Right lobe of liver (tissue), 6 donors: ENCODE data around the gene IRF2. TPM values are rescaled to one million over a fixed set of nuclear protein-coding genes. Genes with fewer than 3 reads are reported as not detected.
A peak's percentile ranks its signal among the peaks of the same experiment; 100 is the strongest.
"Not testable (repeated sequence)": the region's sequence is repeated elsewhere in the genome, so short reads cannot be mapped to it uniquely, and the experiment has no call there.

Experiments used
- ATAC-seq, 4 donors: fragments of 200-7000 bp; cut with Tn5 transposase; one replicate each; pipeline ENCODE4 v1.9.1; 2020; ENCODE audit warnings: mild to moderate bottlenecking in 4 of 4, moderate library complexity in 4 of 4
- DNase-seq, 3 donors: peaks; one replicate each; pipeline ENCODE4 v3.0.0-alpha.2; 2020
- H3K27ac ChIP-seq, 3 donors: fragments of 200-600 bp; one replicate each; pipeline ENCODE4 v1.8.0; 2022
- H3K27me3 ChIP-seq, 2 donors: fragments of 200-600 bp; one replicate each; pipeline ENCODE4 v1.8.0; 2022
- H3K36me3 ChIP-seq, 4 donors: fragments of 200-600 bp; sonication (generic) in 1 of 4; one replicate each; pipeline versions ENCODE4 v1.5.1 to v1.8.0; 2017 to 2022; ENCODE audit warnings: control low read depth in 1 of 4
- H3K4me1 ChIP-seq, 4 donors: fragments of 200-600 bp; sonication (generic) in 1 of 4; one replicate each; pipeline versions ENCODE4 v1.5.1 to v1.8.0; 2017 to 2022; ENCODE audit warnings: control low read depth in 1 of 4
- H3K4me3 ChIP-seq, 3 donors: fragments of 200-600 bp; one replicate each; pipeline ENCODE4 v1.8.0; 2022
- H3K9me3 ChIP-seq, 4 donors: fragments of 200-600 bp; sonication (generic) in 1 of 4; one replicate each; pipeline versions ENCODE4 v1.5.1 to v1.8.0; 2017 to 2022; ENCODE audit warnings: control low read depth in 1 of 4
- POLR2A ChIP-seq: fragments of 450-650 bp; IDR thresholded peaks from one replicate; pipeline ENCODE4 v1.6.1; 2017; ENCODE audit warnings: antibody characterized with exemption, mild to moderate bottlenecking
- WGBS: methylation state at CpG from one replicate; pipeline ENCODE4 v1.1.6; 2018; ENCODE audit warnings: low coverage, low lambda C conversion rate; ENCODE audit not compliant: insufficient coverage; ENCODE audit errors: missing lambda C conversion rate; 5-methylcytosine and 5-hydroxymethylcytosine counted together
- intact Hi-C, 2 donors: fragments of 100-400 bp; cut with DNase I; formaldehyde crosslinking; loops; one replicate each; pipeline versions ENCODE4 v1.11.2 to v1.14.1; 2022
- total RNA-seq, 6 experiments: library from RNA; depleted of rRNA in 2 of 6; stranded (reverse); fragments of >200 nt in 2 of 6; fragmentation: NEBNext Ultra II Directional in 3 of 6; extraction: Animal tissue kit (Norgen Biotek cat#: 25700) in 3 of 6; gene quantifications; one replicate each; pipeline versions ENCODE4 v1.1.0 to v1.2.4, GENCODE V29; 2016 to 2023
- TF ChIP-seq, protein P1 (sequence below), 4 donors: fragments of 200-600 bp in 3 of 4; fragments of 450-650 bp in 1 of 4; IDR thresholded peaks; one replicate each; pipeline versions ENCODE4 v1.5.1 to v1.8.0; 2016 to 2022; ENCODE audit warnings: antibody characterized with exemption in 4 of 4, mild to moderate bottlenecking in 2 of 4
- donor health status: DM: no; HTN: yes; CAD: no.
- donor health status: DM: no; HTN: no; CAD: no.
- donor health status: DM: no; HTN: no; CAD: no.
- donor health status: DM: no; HTN: yes; CAD: no.
- donor health status: DM: no; HTN: yes; CAD: no.

The IRF2 gene
- total RNA-seq, 6 experiments from 2014 or later: 16.9 to 29.0 (median 21.3) TPM

DNA sequence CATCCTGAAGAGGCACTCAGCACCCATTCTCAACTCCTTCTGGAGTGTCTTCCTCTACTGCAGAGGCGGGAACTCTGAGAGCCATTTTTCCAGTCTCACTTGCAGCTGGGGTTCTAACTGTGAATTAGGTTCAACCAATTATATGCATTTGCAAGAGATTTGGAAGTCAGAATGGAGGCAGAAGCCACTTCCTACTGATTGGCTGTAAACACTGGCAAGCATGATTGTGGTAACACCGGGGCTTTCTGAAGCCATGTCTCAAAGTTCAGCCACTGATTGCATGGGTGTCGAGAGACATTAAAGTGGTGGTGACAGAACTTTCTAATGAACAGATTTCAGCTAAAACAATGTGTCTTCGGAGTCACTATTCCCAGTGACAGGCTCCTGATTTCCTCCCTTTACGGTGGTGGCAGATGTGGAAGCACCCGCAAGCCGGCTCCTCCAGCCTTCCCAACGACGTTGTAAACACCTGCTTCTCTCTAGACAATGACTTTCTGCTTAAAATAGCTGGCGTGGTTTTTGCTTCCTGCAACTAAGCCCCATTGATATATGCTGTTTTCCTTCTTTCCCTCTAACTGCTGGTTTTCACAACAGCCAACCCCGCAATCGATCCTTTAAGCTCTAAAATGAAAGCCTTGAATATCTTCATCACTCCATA is 92.0 kb downstream of the IRF2 start:
- Histone ChIP-seq H3K4me3 (peak overlapping the region; percentile 13 to 39 (median 34)), H3K36me3 (no peaks in the 10 kb centered on the region), H3K27me3 (no peaks in the 10 kb centered on the region), H3K27ac (peak overlapping the region; percentile 87 to 90 (median 88)), H3K4me1 (peaks cover 7 to 66% (median 33%) of the 10 kb centered on the region in 4 donors), H3K9me3 (no peaks in the 10 kb centered on the region)
- intact Hi-C loops: loop anchor here (5.0 kb wide), 1 partner anchor 35 kb away; no protein-coding TSS in a partner anchor
- peak; percentile 56 for TF ChIP-seq POLR2A
- TF ChIP-seq, protein P1, sequence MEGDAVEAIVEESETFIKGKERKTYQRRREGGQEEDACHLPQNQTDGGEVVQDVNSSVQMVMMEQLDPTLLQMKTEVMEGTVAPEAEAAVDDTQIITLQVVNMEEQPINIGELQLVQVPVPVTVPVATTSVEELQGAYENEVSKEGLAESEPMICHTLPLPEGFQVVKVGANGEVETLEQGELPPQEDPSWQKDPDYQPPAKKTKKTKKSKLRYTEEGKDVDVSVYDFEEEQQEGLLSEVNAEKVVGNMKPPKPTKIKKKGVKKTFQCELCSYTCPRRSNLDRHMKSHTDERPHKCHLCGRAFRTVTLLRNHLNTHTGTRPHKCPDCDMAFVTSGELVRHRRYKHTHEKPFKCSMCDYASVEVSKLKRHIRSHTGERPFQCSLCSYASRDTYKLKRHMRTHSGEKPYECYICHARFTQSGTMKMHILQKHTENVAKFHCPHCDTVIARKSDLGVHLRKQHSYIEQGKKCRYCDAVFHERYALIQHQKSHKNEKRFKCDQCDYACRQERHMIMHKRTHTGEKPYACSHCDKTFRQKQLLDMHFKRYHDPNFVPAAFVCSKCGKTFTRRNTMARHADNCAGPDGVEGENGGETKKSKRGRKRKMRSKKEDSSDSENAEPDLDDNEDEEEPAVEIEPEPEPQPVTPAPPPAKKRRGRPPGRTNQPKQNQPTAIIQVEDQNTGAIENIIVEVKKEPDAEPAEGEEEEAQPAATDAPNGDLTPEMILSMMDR (IDR thresholded peaks at IDR 0.05): no peak
- WGBS: 15% methylated on average over 10 of the region's 12 CpGs
- DNase-seq: peak in 1 of 3 donors; percentile 72
- ATAC-seq: peak; percentile 21 to 66 (median 41)

DNA sequence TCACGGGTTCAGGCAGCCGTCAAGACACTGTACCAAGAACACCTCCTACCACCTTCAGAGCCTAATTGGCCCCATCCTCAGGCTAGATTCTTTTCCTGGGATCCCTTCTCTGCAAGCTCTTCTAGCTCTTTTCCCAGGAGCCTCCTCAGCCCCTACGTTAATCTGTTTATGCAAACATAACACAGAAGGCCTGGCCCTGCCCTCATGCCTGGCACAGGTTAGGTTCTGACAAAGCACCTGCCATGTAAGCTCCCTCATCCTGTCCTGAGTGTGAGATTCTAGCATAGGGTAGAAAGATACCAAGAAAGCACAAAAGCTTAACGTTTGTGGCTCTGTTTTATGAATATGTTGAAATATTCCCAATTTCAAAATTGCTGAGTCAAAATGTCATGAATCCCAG is 93.6 kb downstream of the IRF2 start:
- Histone ChIP-seq H3K27me3 (no peaks in the 10 kb centered on the region), H3K27ac (peak overlapping the region; percentile 87 to 90 (median 88)), H3K36me3 (no peaks in the 10 kb centered on the region), H3K9me3 (no peaks in the 10 kb centered on the region), H3K4me1 (peaks cover 7 to 54% (median 27%) of the 10 kb centered on the region in 4 donors), H3K4me3 (peak overlapping the region; percentile 13 to 39 (median 34))
- intact Hi-C loops: loop anchor here (5.0 kb wide), 1 partner anchor 33 kb away; no protein-coding TSS in a partner anchor
- peak; percentile 16 to 52 (median 34) for ATAC-seq
- TF ChIP-seq, protein P1 (IDR thresholded peaks at IDR 0.05): no peak
- TF ChIP-seq POLR2A: peak; percentile 49
- 50% methylated on average over 4 of the region's 4 CpGs for WGBS
- DNase-seq: peak in 2 of 3 donors; percentile 39 to 72

DNA sequence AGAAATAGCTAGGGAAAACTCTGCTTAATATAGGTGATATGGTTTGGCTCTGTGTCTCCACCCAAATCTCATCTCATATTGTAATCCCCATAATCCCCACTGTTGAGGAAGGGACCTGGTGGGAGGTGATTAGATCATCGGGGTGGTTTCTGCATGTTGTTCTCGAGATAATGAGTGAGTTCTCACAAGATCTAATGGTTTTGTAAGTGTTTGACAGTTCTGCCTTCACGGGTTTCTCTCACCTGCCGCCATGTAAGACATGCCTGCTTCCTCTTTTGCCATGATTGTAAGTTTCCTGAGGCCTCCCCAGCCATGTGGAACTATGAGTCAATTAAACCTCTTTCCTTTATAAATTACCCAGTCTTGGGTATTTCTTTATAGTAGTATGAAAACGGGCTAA is 94.1 kb downstream of the IRF2 start:
- not testable (repeated sequence) for DNase-seq, H3K36me3 ChIP-seq, H3K4me3 ChIP-seq, H3K27me3 ChIP-seq, H3K9me3 ChIP-seq, ATAC-seq
- Histone ChIP-seq H3K27ac (peak overlapping the region; percentile 87 to 90 (median 88)), H3K4me1 (peaks cover 7 to 49% (median 23%) of the 10 kb centered on the region in 4 donors)
- WGBS: 79% methylated on average over 5 of the region's 5 CpGs
- intact Hi-C loops: loop anchor here (5.0 kb wide), 1 partner anchor 33 kb away; no protein-coding TSS in a partner anchor

DNA sequence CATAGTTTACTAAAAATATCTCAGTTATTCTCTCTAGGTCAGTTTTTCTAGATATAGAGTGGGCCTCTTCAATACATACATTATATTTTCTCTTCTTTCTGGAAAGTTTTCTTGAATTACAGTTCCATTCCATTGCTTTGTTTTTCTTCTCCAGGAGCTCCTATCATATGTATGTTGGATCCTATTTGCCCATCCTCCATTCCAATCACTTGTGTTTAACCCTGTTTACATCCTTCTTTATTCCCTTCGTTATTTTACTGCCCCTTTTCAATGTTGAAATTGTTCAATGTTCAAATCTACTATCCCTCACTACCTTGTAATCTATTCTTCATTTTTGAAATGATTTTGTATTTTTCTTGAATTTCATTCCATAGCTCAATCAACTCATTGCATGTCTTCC is 97.4 kb downstream of the IRF2 start:
- Histone ChIP-seq H3K9me3 (no peaks in the 10 kb centered on the region), H3K4me3 (no peak overlapping the region), H3K4me1 (peaks cover 0 to 17% (median 3%) of the 10 kb centered on the region in 4 donors), H3K36me3 (no peaks in the 10 kb centered on the region), H3K27ac (no peak overlapping the region), H3K27me3 (no peaks in the 10 kb centered on the region)
- 100% methylated on average over 1 of the region's 1 CpG for WGBS
- intact Hi-C loops: no loop called here
- no peak for TF ChIP-seq POLR2A
- TF ChIP-seq, protein P1 (IDR thresholded peaks at IDR 0.05): no peak
- DNase-seq (no peak), ATAC-seq (no peak)

DNA sequence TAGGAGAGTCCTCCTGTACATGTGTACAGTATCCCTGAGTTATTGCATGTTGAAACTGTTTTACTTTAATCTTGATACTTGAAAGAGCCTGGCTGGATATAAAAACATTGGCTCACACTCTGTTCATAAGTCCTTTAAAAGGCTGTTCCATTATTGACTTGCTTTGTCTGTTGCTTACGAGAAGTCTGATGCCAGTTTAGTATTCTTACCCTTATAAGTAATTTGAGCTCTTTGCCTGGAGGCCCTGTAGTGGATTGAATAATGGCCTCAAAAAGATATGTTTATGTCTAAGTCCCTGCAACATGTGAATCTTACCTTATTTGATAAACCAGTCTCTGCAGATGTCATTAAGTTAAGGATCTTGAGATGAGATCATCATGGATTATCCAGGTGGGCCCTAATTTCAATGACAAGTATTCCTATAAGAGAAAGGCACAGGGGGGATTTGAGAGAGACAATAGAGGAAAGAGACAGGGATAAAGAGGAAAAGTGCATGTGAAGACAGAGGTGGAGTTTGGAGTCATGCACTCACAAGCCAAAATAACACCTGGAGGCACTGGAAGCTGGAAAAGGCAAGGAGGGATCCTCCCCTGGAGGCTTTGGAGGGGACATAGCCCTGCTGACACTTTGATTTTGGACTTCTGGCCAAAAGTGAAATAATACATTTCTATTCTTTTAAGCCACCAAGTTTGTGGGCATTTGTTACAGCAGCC is 98.1 kb downstream of the IRF2 start:
- 88% methylated on average over 1 of the region's 1 CpG for WGBS
- H3K9me3 ChIP-seq: no peaks in the 10 kb centered on the region
- no peaks in the 10 kb centered on the region for H3K27me3 ChIP-seq
- H3K36me3 ChIP-seq: no peaks in the 10 kb centered on the region
- intact Hi-C loops: no loop called here
- DNase-seq: no peak
- TF ChIP-seq, protein P1 (IDR thresholded peaks at IDR 0.05): no peak
- no peak for TF ChIP-seq POLR2A
- no peak for ATAC-seq
- H3K4me1 ChIP-seq: peaks cover 0 to 17% (median 4%) of the 10 kb centered on the region in 4 donors
- H3K27ac ChIP-seq: no peak overlapping the region
- no peak overlapping the region for H3K4me3 ChIP-seq

DNA sequence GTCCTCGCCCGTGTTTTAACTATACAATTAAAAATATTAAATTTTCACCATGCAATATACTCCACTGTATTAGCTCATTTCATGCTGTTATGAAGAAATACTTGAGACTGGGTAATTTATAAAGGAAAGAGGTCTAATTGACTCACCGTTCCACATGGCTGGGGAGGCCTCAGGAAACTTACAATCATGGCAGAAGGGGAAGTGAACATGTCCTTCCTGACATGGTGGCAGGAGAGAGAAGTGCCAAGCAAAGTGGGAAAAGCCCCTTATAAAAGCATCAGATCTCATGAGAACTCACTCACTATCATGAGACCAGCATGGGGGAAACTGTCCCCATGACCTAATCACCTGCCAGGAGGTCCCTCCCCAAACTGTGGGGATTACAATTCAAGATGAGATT is 98.7 kb downstream of the IRF2 start:
- WGBS: 89% methylated on average over 3 of the region's 3 CpGs

More for the DNA sequence above, 98.7 kb downstream of the IRF2 start:
- H3K27me3 ChIP-seq, H3K36me3 ChIP-seq, H3K27ac ChIP-seq, H3K9me3 ChIP-seq, ATAC-seq, DNase-seq, intact Hi-C loops, H3K4me3 ChIP-seq: not testable (repeated sequence)
- peaks cover 0 to 14% (median 5%) of the 10 kb centered on the region in 4 donors for H3K4me1 ChIP-seq
